PC-3 (cell line): ENCODE results near the gene CYP2C18. TPM values are rescaled to one million over a fixed set of nuclear protein-coding genes. Genes with fewer than 3 reads are reported as not detected.

Experiments
- ATAC-seq: fragments of 200-7000 bp; cut with Tn5 transposase; 2 replicates; pipeline ENCODE4 v1.9.1; 2020; ENCODE audit warnings: mild to moderate bottlenecking, moderate library complexity
- BruUV-seq: library from RNA; stranded (reverse); fragments of 400-500 nt; replicated peaks from 2 replicates; lab custom pipeline; 2021; lab: Mats Ljungman, UMichigan
- CTCF ChIA-PET: fragments of 300-600 bp; sonication (Branson Sonifier 250); formaldehyde crosslinking; loops from one replicate; lab custom pipeline; 2022; ENCODE audit warnings: antibody characterized with exemption; lab: Charles Lee
- POLR2A ChIA-PET: fragments of 300-600 bp; sonication (Branson Sonifier 250); formaldehyde crosslinking; loops from one replicate; lab custom pipeline; 2022; ENCODE audit warnings: antibody characterized with exemption; ENCODE audit not compliant: unreplicated experiment; lab: Charles Lee
- DNase-seq: peaks from one replicate; pipeline ENCODE4 v3.0.0-alpha.2; 2015
- H2AFZ ChIP-seq: fragments of 300-600 bp; sonication (generic); 2 replicates; pipeline ENCODE4 v1.6.0; 2016; ENCODE audit warnings: antibody characterized with exemption, low read length
- H3F3A ChIP-seq: fragments of 300-600 bp; sonication (generic); one replicate; pipeline ENCODE4 v1.6.0; 2017; ENCODE audit warnings: antibody characterized with exemption, low read length, control low read depth, mild to moderate bottlenecking; ENCODE audit not compliant: unreplicated experiment
- H3K27ac ChIP-seq: fragments of 300-600 bp; sonication (generic); 2 replicates; pipeline ENCODE4 v1.5.1; 2016; ENCODE audit warnings: mild to moderate bottlenecking, low read length
- H3K27me3 ChIP-seq: fragments of 300-600 bp; sonication (generic); 2 replicates; pipeline ENCODE4 v1.6.1; 2016; ENCODE audit warnings: low read length, mixed read lengths
- H3K36me3 ChIP-seq: fragments of 300-600 bp; sonication (generic); 2 replicates; pipeline ENCODE4 v1.6.1; 2016; ENCODE audit warnings: low read depth, mixed run types, low read length, mixed read lengths
- H3K4me1 ChIP-seq: fragments of 300-600 bp; sonication (generic); 2 replicates; pipeline ENCODE4 v1.5.1; 2016; ENCODE audit warnings: low read length; ENCODE audit not compliant: insufficient read depth
- H3K4me2 ChIP-seq: fragments of 300-600 bp; sonication (generic); 2 replicates; pipeline ENCODE4 v1.6.0; 2016; ENCODE audit warnings: low read length
- H3K4me3 ChIP-seq: fragments of 300-600 bp; sonication (generic); 2 replicates; pipeline ENCODE4 v1.5.1; 2016; ENCODE audit warnings: mild to moderate bottlenecking, low read length, mixed read lengths
- H3K79me2 ChIP-seq: fragments of 300-600 bp; sonication (generic); 2 replicates; pipeline ENCODE4 v1.6.1; 2017; ENCODE audit warnings: low read length, mixed read lengths
- H3K9ac ChIP-seq: fragments of 300-600 bp; sonication (generic); 2 replicates; pipeline ENCODE4 v1.6.0; 2016; ENCODE audit warnings: mild to moderate bottlenecking, low read length
- H3K9me2 ChIP-seq: fragments of 300-600 bp; sonication (generic); replicated peaks from 2 replicates; pipeline ENCODE4 v1.6.1; 2016; ENCODE audit warnings: mixed run types, low read length, mixed read lengths
- H3K9me3 ChIP-seq: fragments of 300-600 bp; sonication (generic); 2 replicates; pipeline ENCODE4 v1.6.1; 2016; ENCODE audit warnings: low read length, mixed read lengths
- H4K20me1 ChIP-seq: fragments of 300-600 bp; sonication (generic); 2 replicates; pipeline ENCODE4 v1.6.1; 2016; ENCODE audit warnings: low read length, mixed read lengths
- CTCF ChIP-seq: fragments of 300-600 bp; sonication (generic); conservative IDR thresholded peaks from 2 replicates; pipeline ENCODE4 v1.5.1; 2017; ENCODE audit warnings: antibody characterized with exemption, low read depth, mild to moderate bottlenecking, low read length
- EZH2 ChIP-seq: fragments of 300-600 bp; sonication (generic); IDR thresholded peaks from one replicate; pipeline ENCODE4 v1.6.1; 2017; ENCODE audit warnings: antibody characterized with exemption, mild to moderate bottlenecking, low read length; ENCODE audit not compliant: unreplicated experiment
- EZH2phosphoT487 ChIP-seq: fragments of 300-600 bp; sonication (generic); IDR thresholded peaks from 2 replicates; pipeline ENCODE4 v1.6.1; 2018; ENCODE audit warnings: mild to moderate bottlenecking, antibody characterized with exemption, low read length, borderline replicate concordance
- intact Hi-C: fragments of 100-400 bp; cut with micrococcal nuclease; formaldehyde crosslinking; loops from 2 replicates; pipeline ENCODE4 v1.9.0; 2023
- total RNA-seq: library from RNA; depleted of rRNA; stranded (reverse); fragments of >200 nt; gene quantifications from 2 replicates; pipeline ENCODE4 v1.2.3, GENCODE V29; 2014

CYP2C18 gene
- total RNA-seq, 1 experiment from 2014 or later = not detected

DNA sequence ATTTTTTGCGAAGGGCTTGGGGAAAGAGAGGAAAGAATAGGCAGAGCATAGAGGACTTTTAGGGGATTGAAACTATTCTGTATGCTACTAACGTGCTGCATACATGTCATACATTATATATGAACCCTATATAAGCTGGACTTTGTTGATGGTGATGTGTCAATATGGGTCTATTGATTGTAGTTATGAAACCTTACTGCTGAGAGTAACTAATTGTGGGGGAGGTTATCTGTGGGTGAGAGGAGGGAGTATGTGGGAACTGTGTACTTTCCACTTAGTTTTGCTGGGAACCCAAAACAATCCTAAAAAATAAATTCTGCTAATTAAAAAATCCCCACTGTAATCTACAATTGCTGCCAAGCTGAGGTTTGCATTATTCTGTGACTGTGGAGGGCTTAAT, 63.6 kb downstream of the CYP2C18 start:
- DNase-seq (no peak), ATAC-seq (no peak)
- no peak for TF ChIP-seq CTCF
- TF ChIP-seq EZH2 = no peak
- TF ChIP-seq EZH2phosphoT487 = no peak
- Histone ChIP-seq H3K27ac (no peak overlapping the region), H3K36me3 (no peaks in the 10 kb centered on the region), H3F3A (no peaks in the 10 kb centered on the region), H4K20me1 (no peaks in the 10 kb centered on the region), H3K79me2 (no peaks in the 10 kb centered on the region), H3K4me1 (no peaks in the 10 kb centered on the region), H3K4me2 (no peak overlapping the region), H3K4me3 (no peak overlapping the region), H3K9ac (no peak overlapping the region), H3K27me3 (no peaks in the 10 kb centered on the region), H2AFZ (no peak overlapping the region), H3K9me3 (no peaks in the 10 kb centered on the region), H3K9me2 (no peaks in the 10 kb centered on the region)
- BruUV-seq = no TSS peak
- POLR2A ChIA-PET = no interaction called here
- intact Hi-C loops = no loop called here
- CTCF ChIA-PET = no interaction called here

DNA sequence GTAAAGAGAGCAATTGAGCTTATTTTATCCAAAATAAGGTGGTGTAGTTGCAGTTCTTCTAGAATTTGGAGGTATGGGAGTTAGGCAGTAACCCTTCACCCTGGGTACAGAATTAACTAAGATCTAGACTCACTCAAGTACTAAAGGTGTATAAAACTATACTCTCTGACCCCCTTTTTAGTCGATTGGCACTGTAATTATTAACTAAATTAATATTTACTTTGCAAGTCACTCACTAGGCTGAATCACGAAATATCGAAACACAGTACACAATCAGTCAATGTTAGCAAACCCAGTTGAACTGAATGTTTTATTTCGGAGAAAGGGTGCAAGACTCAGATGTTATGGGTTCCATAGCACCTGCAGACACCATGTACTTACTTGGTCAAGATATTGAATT, 64.3 kb downstream of the CYP2C18 start:
- H3K4me1 ChIP-seq = no peaks in the 10 kb centered on the region
- H3K9me3 ChIP-seq = no peaks in the 10 kb centered on the region
- no peak for TF ChIP-seq EZH2phosphoT487
- TF ChIP-seq CTCF = no peak
- no peak for TF ChIP-seq EZH2
- no TSS peak for BruUV-seq
- CTCF ChIA-PET = no interaction called here
- H3K27ac ChIP-seq = no peak overlapping the region
- no peaks in the 10 kb centered on the region for H3K9me2 ChIP-seq
- no peak for DNase-seq
- no peaks in the 10 kb centered on the region for H3F3A ChIP-seq
- POLR2A ChIA-PET = no interaction called here
- H2AFZ ChIP-seq = no peak overlapping the region
- intact Hi-C loops = no loop called here
- H3K27me3 ChIP-seq = no peaks in the 10 kb centered on the region
- no peaks in the 10 kb centered on the region for H3K79me2 ChIP-seq
- H3K9ac ChIP-seq = no peak overlapping the region
- H3K4me2 ChIP-seq = no peak overlapping the region
- no peak overlapping the region for H3K4me3 ChIP-seq
- H4K20me1 ChIP-seq = no peaks in the 10 kb centered on the region
- no peaks in the 10 kb centered on the region for H3K36me3 ChIP-seq
- no peak for ATAC-seq

GRCh38 chr10:94757916-94758315, 74.4 kb downstream of the CYP2C18 start:
- no peak overlapping the region for H3K9ac ChIP-seq
- TF ChIP-seq CTCF = no peak
- TF ChIP-seq EZH2 = no peak
- TF ChIP-seq EZH2phosphoT487 = no peak
- H2AFZ ChIP-seq = no peak overlapping the region
- H3K9me2 ChIP-seq = no peaks in the 10 kb centered on the region
- no peaks in the 10 kb centered on the region for H3K9me3 ChIP-seq
- H3K27ac ChIP-seq = no peak overlapping the region
- CTCF ChIA-PET = no interaction called here
- H3K27me3 ChIP-seq = no peaks in the 10 kb centered on the region
- no peak overlapping the region for H3K4me3 ChIP-seq
- no peaks in the 10 kb centered on the region for H3F3A ChIP-seq
- H3K4me2 ChIP-seq = no peak overlapping the region
- no peaks in the 10 kb centered on the region for H4K20me1 ChIP-seq
- BruUV-seq = no TSS peak
- H3K79me2 ChIP-seq = no peaks in the 10 kb centered on the region
- H3K4me1 ChIP-seq = no peaks in the 10 kb centered on the region
- intact Hi-C loops = no loop called here
- H3K36me3 ChIP-seq = no peaks in the 10 kb centered on the region
- POLR2A ChIA-PET = no interaction called here
- ATAC-seq (no peak), DNase-seq (no peak)
